Nephron progenitor cell (in vitro differentiated cells): ENCODE results near the gene JUP.
A peak's percentile ranks its signal among the peaks of the same experiment; 100 is the strongest.

Experiments used
- DNase-seq: peaks from one replicate; pipeline ENCODE4 v3.0.0; 2021
- H3K27ac Mint-ChIP-seq: 2 replicates; pipeline ENCODE4 v1.8.0; 2021; ENCODE audit warnings: mild to moderate bottlenecking, moderate library complexity, mixed read lengths
- H3K27me3 Mint-ChIP-seq: 2 replicates; pipeline ENCODE4 v1.8.0; 2021; ENCODE audit warnings: mild to moderate bottlenecking, low read depth, mixed read lengths; ENCODE audit not compliant: poor library complexity
- H3K36me3 Mint-ChIP-seq: 2 replicates; pipeline ENCODE4 v1.8.0; 2021; ENCODE audit warnings: low read depth, mixed read lengths
- H3K4me1 Mint-ChIP-seq: 2 replicates; pipeline ENCODE4 v1.8.0; 2021; ENCODE audit warnings: mixed read lengths
- H3K4me3 Mint-ChIP-seq: 2 replicates; pipeline ENCODE4 v1.8.0; 2021; ENCODE audit warnings: mild to moderate bottlenecking, moderate library complexity, mixed read lengths
- H3K9me3 Mint-ChIP-seq: 2 replicates; pipeline ENCODE4 v1.8.0; 2021; ENCODE audit warnings: mild to moderate bottlenecking, moderate library complexity, mixed read lengths
- TF ChIP-seq, protein P1 (sequence below): fragments of 200-600 bp; sonication (generic); IDR thresholded peaks from 2 replicates; pipeline ENCODE4 v1.5.0; 2021; ENCODE audit warnings: antibody characterized with exemption

JUP gene

DNA sequence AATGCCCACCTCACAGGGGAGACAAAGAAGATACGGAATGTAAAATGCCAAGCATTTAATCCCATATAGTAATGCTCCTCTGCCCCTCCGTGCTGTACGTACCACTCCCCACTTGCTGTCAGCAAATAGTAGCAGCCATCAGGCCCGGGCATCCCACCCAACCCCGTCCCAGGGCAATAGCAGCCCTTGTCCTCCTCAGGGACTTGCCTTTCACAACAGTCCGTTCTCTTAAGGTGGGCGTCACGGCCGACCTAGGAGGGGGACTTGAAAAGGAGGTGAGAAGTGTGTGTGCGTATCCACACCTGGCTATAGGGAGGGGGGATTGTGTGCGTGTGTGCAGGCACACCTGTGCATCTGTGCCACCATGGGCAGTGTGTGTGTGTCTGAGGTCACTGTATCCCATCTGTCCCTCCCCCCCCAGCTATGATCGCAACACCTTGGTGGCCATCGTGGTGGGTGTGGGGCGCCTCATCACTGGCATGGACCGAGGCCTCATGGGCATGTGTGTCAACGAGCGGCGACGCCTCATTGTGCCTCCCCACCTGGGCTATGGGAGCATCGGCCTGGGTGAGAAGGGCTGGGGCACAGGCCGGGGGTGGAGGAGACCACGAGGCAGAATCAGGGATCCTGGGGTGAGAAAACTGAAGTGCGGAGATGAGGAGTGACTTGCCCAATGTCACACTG is 30.3 kb upstream of the JUP start:
- no peaks in the 10 kb centered on the region for H3K27me3 Mint-ChIP-seq
- TF ChIP-seq, protein P1, sequence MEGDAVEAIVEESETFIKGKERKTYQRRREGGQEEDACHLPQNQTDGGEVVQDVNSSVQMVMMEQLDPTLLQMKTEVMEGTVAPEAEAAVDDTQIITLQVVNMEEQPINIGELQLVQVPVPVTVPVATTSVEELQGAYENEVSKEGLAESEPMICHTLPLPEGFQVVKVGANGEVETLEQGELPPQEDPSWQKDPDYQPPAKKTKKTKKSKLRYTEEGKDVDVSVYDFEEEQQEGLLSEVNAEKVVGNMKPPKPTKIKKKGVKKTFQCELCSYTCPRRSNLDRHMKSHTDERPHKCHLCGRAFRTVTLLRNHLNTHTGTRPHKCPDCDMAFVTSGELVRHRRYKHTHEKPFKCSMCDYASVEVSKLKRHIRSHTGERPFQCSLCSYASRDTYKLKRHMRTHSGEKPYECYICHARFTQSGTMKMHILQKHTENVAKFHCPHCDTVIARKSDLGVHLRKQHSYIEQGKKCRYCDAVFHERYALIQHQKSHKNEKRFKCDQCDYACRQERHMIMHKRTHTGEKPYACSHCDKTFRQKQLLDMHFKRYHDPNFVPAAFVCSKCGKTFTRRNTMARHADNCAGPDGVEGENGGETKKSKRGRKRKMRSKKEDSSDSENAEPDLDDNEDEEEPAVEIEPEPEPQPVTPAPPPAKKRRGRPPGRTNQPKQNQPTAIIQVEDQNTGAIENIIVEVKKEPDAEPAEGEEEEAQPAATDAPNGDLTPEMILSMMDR: no peak
- no peak for DNase-seq
- no peak overlapping the region for H3K4me3 Mint-ChIP-seq
- no peak overlapping the region for H3K27ac Mint-ChIP-seq
- H3K4me1 Mint-ChIP-seq: peaks cover 63% of the 10 kb centered on the region
- H3K9me3 Mint-ChIP-seq: no peaks in the 10 kb centered on the region
- peaks cover 25% of the 10 kb centered on the region for H3K36me3 Mint-ChIP-seq

DNA sequence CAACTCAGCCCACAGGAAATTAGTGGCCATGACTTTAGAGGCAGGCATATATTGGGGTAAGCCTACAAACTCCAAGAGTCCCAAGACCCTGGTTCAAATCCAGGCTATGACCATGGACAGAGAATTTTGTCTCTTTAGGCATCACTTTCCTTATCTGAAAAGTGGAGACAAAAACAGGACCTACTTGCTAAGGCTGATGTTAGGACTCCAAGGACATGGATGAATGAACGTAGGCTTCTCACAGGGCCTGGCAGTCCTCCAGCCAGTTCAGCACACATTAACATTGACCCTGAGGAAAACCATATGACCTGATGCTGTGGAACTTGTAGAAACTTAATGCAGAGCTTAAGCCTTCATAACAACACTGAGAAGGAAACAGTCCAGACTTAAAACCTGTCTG is 27.7 kb upstream of the JUP start:
- no peaks in the 10 kb centered on the region for H3K9me3 Mint-ChIP-seq
- peaks cover 63% of the 10 kb centered on the region for H3K4me1 Mint-ChIP-seq
- H3K27ac Mint-ChIP-seq: peak overlapping the region; percentile 97
- H3K36me3 Mint-ChIP-seq: peaks cover 32% of the 10 kb centered on the region
- H3K4me3 Mint-ChIP-seq: peak overlapping the region; percentile 93
- peaks cover 3% of the 10 kb centered on the region for H3K27me3 Mint-ChIP-seq
- TF ChIP-seq, protein P1: no peak
- no peak for DNase-seq

DNA sequence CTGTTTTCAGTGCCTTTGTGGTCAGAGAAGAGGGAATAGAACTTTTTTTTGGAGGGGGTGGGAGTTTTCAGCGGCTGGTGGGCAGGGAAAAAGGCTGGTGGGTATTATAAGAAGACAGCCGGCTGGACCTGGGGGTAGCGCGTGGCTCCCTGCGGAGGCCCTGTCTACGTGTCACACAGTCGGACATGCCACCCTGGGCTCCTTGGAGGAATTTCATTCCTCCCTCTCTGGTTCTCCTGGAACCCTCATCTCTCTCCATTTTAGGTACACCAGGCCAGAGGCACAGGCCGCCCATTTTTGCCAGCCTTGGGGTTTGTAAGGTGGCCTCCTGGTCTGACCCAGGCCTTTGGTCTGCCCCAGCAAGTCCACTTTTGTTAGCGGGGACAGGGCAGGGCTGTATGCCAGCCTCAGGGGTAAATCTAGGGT is 27.2 kb upstream of the JUP start:
- H3K4me3 Mint-ChIP-seq: peak overlapping the region; percentile 93
- H3K9me3 Mint-ChIP-seq: no peaks in the 10 kb centered on the region
- peaks cover 3% of the 10 kb centered on the region for H3K27me3 Mint-ChIP-seq
- H3K27ac Mint-ChIP-seq: peak overlapping the region; percentile 58
- H3K4me1 Mint-ChIP-seq: peaks cover 63% of the 10 kb centered on the region
- TF ChIP-seq, protein P1: no peak
- DNase-seq: no peak
- H3K36me3 Mint-ChIP-seq: peaks cover 34% of the 10 kb centered on the region

DNA sequence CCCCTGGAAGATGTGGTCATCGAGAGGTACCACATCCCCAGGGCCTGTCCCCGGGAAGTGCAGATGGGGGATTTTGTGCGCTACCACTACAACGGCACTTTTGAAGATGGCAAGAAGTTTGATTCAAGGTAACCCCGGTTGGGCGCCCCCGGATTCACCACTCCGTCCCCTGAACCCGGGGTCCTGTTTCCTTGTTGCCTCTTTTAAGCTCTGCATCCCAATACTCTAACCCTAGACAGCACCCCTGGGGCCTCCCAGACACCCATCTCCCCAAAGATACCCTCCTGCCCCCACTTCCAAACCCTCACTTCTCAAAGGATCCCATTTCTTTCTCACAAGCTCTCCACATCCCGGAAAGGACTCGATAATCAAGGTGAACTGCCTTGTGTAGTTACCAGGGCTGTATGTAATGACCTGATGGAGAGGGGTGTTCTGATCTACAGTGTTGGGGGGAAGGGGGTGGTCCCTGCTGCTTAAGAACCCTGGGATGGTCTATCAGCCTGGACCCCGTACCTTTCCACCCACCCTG is 26.7 kb upstream of the JUP start:
- H3K4me3 Mint-ChIP-seq: peak overlapping the region; percentile 93
- TF ChIP-seq, protein P1: no peak
- peaks cover 35% of the 10 kb centered on the region for H3K36me3 Mint-ChIP-seq
- DNase-seq: no peak
- H3K27me3 Mint-ChIP-seq: peaks cover 3% of the 10 kb centered on the region
- peak overlapping the region; percentile 58 for H3K27ac Mint-ChIP-seq
- peaks cover 60% of the 10 kb centered on the region for H3K4me1 Mint-ChIP-seq
- no peaks in the 10 kb centered on the region for H3K9me3 Mint-ChIP-seq

DNA sequence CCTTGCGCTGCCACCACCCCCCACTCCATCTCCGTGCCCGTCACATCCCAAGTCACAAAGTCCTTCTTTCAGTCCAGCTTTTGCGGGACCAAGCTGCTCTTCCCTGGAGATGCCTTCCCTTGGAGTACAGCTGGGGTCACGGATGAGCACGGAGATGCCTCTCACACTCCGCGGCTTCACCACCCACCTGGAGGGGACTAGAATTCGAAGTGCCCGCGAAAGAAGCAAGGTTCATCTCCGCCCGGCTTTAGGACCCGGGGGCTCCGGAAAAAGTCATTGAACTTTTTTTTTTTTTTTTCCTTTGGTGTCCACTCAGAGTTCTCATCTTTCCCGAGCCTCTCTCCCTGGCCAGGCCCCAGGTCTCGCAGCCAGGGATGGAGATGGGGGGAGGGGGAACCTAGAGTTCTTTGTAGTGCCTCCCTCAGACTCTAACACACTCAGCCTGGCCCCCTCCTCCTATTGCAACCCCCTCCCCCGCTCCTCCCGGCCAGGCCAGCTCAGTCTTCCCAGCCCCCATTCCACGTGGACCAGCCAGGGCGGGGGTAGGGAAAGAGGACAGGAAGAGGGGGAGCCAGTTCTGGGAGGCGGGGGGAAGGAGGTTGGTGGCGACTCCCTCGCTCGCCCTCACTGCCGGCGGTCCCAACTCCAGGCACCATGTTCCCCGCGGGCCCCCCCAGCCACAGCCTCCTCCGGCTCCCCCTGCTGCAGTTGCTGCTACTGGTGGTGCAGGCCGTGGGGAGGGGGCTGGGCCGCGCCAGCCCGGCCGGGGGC is 26.1 kb upstream of the JUP start, which contains the start of gene FKBP10:
Gene FKBP10, plus strand, starts transcription at position 624 of the 771 bp plus-strand sequence. Its CDS starts 31 bp downstream, at position 655.
- Mint-ChIP-seq H3K9me3 (no peaks in the 10 kb centered on the region), H3K4me1 (peaks cover 55% of the 10 kb centered on the region), H3K27ac (peak within 1 kb of the TSS; percentile 98), H3K36me3 (peaks cover 35% of the 10 kb centered on the region), H3K27me3 (peaks cover 3% of the 10 kb centered on the region), H3K4me3 (peak within 1 kb of the TSS; percentile 93)
- TF ChIP-seq, protein P1: no peak
- peak; percentile 90 for DNase-seq
